HG02981 (cell line): ENCODE measurements around the gene MAGI3.
"Not testable (repeated sequence)": the region's sequence is repeated elsewhere in the genome, so short reads cannot be mapped to it uniquely, and the experiment has no call there.

ENCODE experiments used
- ATAC-seq: cut with Tn5 transposase; IDR thresholded peaks from one replicate; pipeline ENCODE4 v1.9.1; 2021; ENCODE audit warnings: mild to moderate bottlenecking, moderate library complexity; ENCODE audit not compliant: unreplicated experiment

Gene MAGI3

GRCh38 chr1:113575744-113576260 is 185.5 kb downstream of the MAGI3 start:
- not testable (repeated sequence) for ATAC-seq

- no peak for ATAC-seq
These were observed 186.0 kb downstream of the MAGI3 start for GRCh38 chr1:113576271-113576670.

GRCh38 chr1:113579256-113580018 is 189.1 kb downstream of the MAGI3 start:
- no peak for ATAC-seq

- no peak for ATAC-seq
These were observed 191.0 kb downstream of the MAGI3 start for GRCh38 chr1:113581323-113581722.

GRCh38 chr1:113582084-113582483 is 191.8 kb downstream of the MAGI3 start:
- ATAC-seq: no peak

- no peak for ATAC-seq
These were observed 197.2 kb downstream of the MAGI3 start for GRCh38 chr1:113587475-113587874.

- ATAC-seq: no peak
These were observed 201.9 kb downstream of the MAGI3 start for GRCh38 chr1:113592230-113592629.

- ATAC-seq: no peak
These were observed 203.4 kb downstream of the MAGI3 start for GRCh38 chr1:113593550-113594297.

- not testable (repeated sequence) for ATAC-seq
These were observed 214.2 kb downstream of the MAGI3 start for GRCh38 chr1:113604466-113604865.

- ATAC-seq: no peak
These were observed 214.8 kb downstream of the MAGI3 start for GRCh38 chr1:113605146-113605545.

- no peak for ATAC-seq
These were observed 218.1 kb downstream of the MAGI3 start for GRCh38 chr1:113608399-113608798.

- ATAC-seq: no peak
These were observed 220.1 kb downstream of the MAGI3 start for GRCh38 chr1:113610372-113610771.

GRCh38 chr1:113615425-113615824 is 225.1 kb downstream of the MAGI3 start:
- ATAC-seq: no peak

GRCh38 chr1:113616156-113616555 is 225.8 kb downstream of the MAGI3 start:
- ATAC-seq: no peak

GRCh38 chr1:113617438-113618141 is 227.3 kb downstream of the MAGI3 start:
- no peak for ATAC-seq

- no peak for ATAC-seq
These were observed 238.7 kb downstream of the MAGI3 start for GRCh38 chr1:113628997-113629396.

GRCh38 chr1:113630340-113631327 is 240.3 kb downstream of the MAGI3 start:
- no peak for ATAC-seq

GRCh38 chr1:113641396-113641795 is 251.1 kb downstream of the MAGI3 start:
- no peak for ATAC-seq

GRCh38 chr1:113647164-113647563 is 256.8 kb downstream of the MAGI3 start:
- ATAC-seq: no peak

- no peak for ATAC-seq
These were observed 258.2 kb downstream of the MAGI3 start for GRCh38 chr1:113648478-113648877.
